DND-41 (cell line): ENCODE measurements around the gene XAF1.

Experiments used
- ATAC-seq: fragments of 200-7000 bp; cut with Tn5 transposase; 3 replicates; pipeline ENCODE4 v1.9.1; 2021; ENCODE audit warnings: low read depth; ENCODE audit not compliant: insufficient read depth
- DNase-seq: peaks from one replicate; pipeline ENCODE4 v3.0.0-alpha.2; 2020
- H2AFZ ChIP-seq: 2 replicates; pipeline ENCODE4 v1.6.0; 2012; ENCODE audit warnings: low read depth, low read length
- H3K27ac ChIP-seq: 2 replicates; pipeline ENCODE4 v1.5.1; 2012; ENCODE audit warnings: low read length, inconsistent platforms
- H3K27me3 ChIP-seq: fragments of 200-600 bp; sonication (generic); 2 replicates; pipeline ENCODE4 v1.6.0; 2012; ENCODE audit warnings: low read length, mild to moderate bottlenecking, inconsistent platforms; ENCODE audit not compliant: insufficient read depth, poor library complexity
- H3K36me3 ChIP-seq: 2 replicates; pipeline ENCODE4 v1.5.1; 2012; ENCODE audit warnings: low read length, inconsistent platforms; ENCODE audit not compliant: insufficient read depth
- H3K4me1 ChIP-seq: 2 replicates; pipeline ENCODE4 v1.5.1; 2012; ENCODE audit warnings: mild to moderate bottlenecking, low read length; ENCODE audit not compliant: insufficient read depth
- H3K4me2 ChIP-seq: 2 replicates; pipeline ENCODE4 v1.6.0; 2012; ENCODE audit warnings: mild to moderate bottlenecking, moderate library complexity, low read length, inconsistent platforms; ENCODE audit not compliant: insufficient read depth
- H3K4me3 ChIP-seq, 2 experiments: fragments of 200-600 bp in 1 of 2; shearing (Covaris generic) in 1 of 2; 2 replicates each; pipeline ENCODE4 v1.5.1; 2012 to 2016; ENCODE audit warnings: inconsistent platforms in 2 of 2, low read length in 2 of 2, mild to moderate bottlenecking in 2 of 2, low read depth in 1 of 2, moderate library complexity in 1 of 2
- H3K79me2 ChIP-seq: 2 replicates; pipeline ENCODE4 v1.6.0; 2012; ENCODE audit warnings: low read length, inconsistent platforms; ENCODE audit not compliant: insufficient read depth
- H3K9ac ChIP-seq: 2 replicates; pipeline ENCODE4 v1.6.0; 2012; ENCODE audit warnings: low read depth, mild to moderate bottlenecking, inconsistent platforms, low read length, moderate library complexity
- H3K9me3 ChIP-seq: 2 replicates; pipeline ENCODE4 v1.5.1; 2012; ENCODE audit warnings: low read length, moderate library complexity, mild to moderate bottlenecking, inconsistent platforms; ENCODE audit not compliant: insufficient read depth, severe bottlenecking
- H4K20me1 ChIP-seq: 2 replicates; pipeline ENCODE4 v1.6.0; 2012; ENCODE audit warnings: low read length; ENCODE audit not compliant: insufficient read depth
- CTCF ChIP-seq: IDR thresholded peaks from 2 replicates; pipeline ENCODE4 v1.5.1; 2012; ENCODE audit warnings: borderline replicate concordance, low read length, moderate library complexity, mild to moderate bottlenecking; ENCODE audit not compliant: poor library complexity, severe bottlenecking; ENCODE audit errors: extremely low read depth
- EZH2 ChIP-seq: IDR thresholded peaks from 3 replicates; pipeline ENCODE4 v1.6.1; 2012; ENCODE audit warnings: borderline replicate concordance, low read depth, mild to moderate bottlenecking, moderate library complexity, low read length, inconsistent platforms; ENCODE audit not compliant: severe bottlenecking

The XAF1 gene

GRCh38 chr17:6775871-6776405 is 20.1 kb downstream of the XAF1 start, which contains the start of gene FBXO39:
Gene FBXO39 (plus strand): TSS chr17:6776215. CDS start chr17:6779869, 3,654 bp downstream.
- DNase-seq, result no peak
- peaks cover 31% of the 10 kb centered on the region for H3K36me3 ChIP-seq
- TF ChIP-seq EZH2 (no peak), CTCF (no peak)
- H3K9ac ChIP-seq, result no peak within 1 kb of the TSS
- H2AFZ ChIP-seq, result no peak within 1 kb of the TSS
- no peak for ATAC-seq
- no peaks in the 10 kb centered on the region for H3K79me2 ChIP-seq
- H3K4me3 ChIP-seq, result no peak within 1 kb of the TSS
- H3K4me2 ChIP-seq, result no peak within 1 kb of the TSS
- no peaks in the 10 kb centered on the region for H3K27me3 ChIP-seq
- no peaks in the 10 kb centered on the region for H3K9me3 ChIP-seq
- peaks cover 7% of the 10 kb centered on the region for H3K4me1 ChIP-seq
- H3K27ac ChIP-seq, result no peak within 1 kb of the TSS
- no peaks in the 10 kb centered on the region for H4K20me1 ChIP-seq

DNA sequence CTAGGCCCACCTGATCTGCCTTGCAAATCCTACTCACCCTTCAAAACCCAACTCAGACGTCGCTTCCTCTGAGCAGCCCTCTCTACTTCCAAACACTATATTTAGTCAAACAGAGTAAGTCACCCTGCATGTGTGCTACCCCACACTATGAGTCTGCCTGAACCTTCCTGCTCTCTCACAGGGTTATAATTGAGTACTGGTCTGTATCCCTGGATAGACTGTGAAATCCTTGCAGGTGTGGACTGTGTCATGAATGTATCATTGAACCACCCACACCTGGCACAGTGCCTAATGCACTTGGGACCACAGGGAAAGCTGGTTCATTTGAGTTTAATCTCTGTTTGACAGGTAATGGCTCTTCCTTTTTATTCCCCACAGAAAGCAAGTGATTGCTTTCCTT is 23.6 kb downstream of the XAF1 start:
- DNase-seq (no peak), ATAC-seq (no peak)
- Histone ChIP-seq H2AFZ (no peak overlapping the region), H3K9ac (no peak overlapping the region), H3K27me3 (no peaks in the 10 kb centered on the region), H3K79me2 (no peaks in the 10 kb centered on the region), H3K4me1 (peaks cover 13% of the 10 kb centered on the region), H3K4me3 (no peak overlapping the region), H3K9me3 (no peaks in the 10 kb centered on the region), H3K36me3 (peaks cover 3% of the 10 kb centered on the region; the same call in 1 of the 2 replicates), H4K20me1 (no peaks in the 10 kb centered on the region), H3K27ac (no peak overlapping the region), H3K4me2 (no peak overlapping the region)
- TF ChIP-seq EZH2, result no peak
- no peak for TF ChIP-seq CTCF

- DNase-seq (no peak), ATAC-seq (no peak)
- no peak overlapping the region for H2AFZ ChIP-seq
- no peaks in the 10 kb centered on the region for H3K36me3 ChIP-seq
- H3K4me1 ChIP-seq, result peaks cover 15% of the 10 kb centered on the region
- H4K20me1 ChIP-seq, result no peaks in the 10 kb centered on the region
- H3K4me2 ChIP-seq, result no peak overlapping the region
- H3K27me3 ChIP-seq, result no peaks in the 10 kb centered on the region
- no peak for TF ChIP-seq EZH2
- TF ChIP-seq CTCF, result no peak
- no peak overlapping the region for H3K27ac ChIP-seq
- H3K4me3 ChIP-seq, result no peak overlapping the region
- no peaks in the 10 kb centered on the region for H3K9me3 ChIP-seq
- H3K9ac ChIP-seq, result no peak overlapping the region
- no peaks in the 10 kb centered on the region for H3K79me2 ChIP-seq
These were observed 24.2 kb downstream of the XAF1 start for GRCh38 chr17:6780001-6780400.
